SK-N-SH treated with all-trans-retinoic acid at 6 μM for 48 hours (cell line): ENCODE measurements around the gene RTN4R.

ENCODE experiments used
- ARNTL ChIP-seq: fragments of 450-650 bp; formaldehyde crosslinking; IDR thresholded peaks from 2 replicates; pipeline ENCODE4 v1.5.0; 2020; ENCODE audit warnings: low read depth, mild to moderate bottlenecking, moderate library complexity, borderline replicate concordance
- CSDC2 ChIP-seq: fragments of 250-450 bp; sonication (Bioruptor Pico); IDR thresholded peaks from 2 replicates; pipeline ENCODE4 v1.5.0; 2020; ENCODE audit warnings: mild to moderate bottlenecking, moderate library complexity
- ESRRG ChIP-seq: fragments of 250-450 bp; sonication (Bioruptor Pico); IDR thresholded peaks from 2 replicates; pipeline ENCODE4 v1.6.1; 2021; ENCODE audit warnings: mild to moderate bottlenecking
- ISL1 ChIP-seq: fragments of 250-450 bp; sonication (Bioruptor Pico); IDR thresholded peaks from 2 replicates; pipeline ENCODE4 v2.1.2; 2022; ENCODE audit warnings: mild to moderate bottlenecking, moderate library complexity
- OSR1 ChIP-seq: fragments of 250-450 bp; sonication (Bioruptor Pico); IDR thresholded peaks from 2 replicates; pipeline ENCODE4 v1.8.0; 2022; ENCODE audit warnings: moderate library complexity, mild to moderate bottlenecking, inconsistent platforms
- PPARA ChIP-seq: fragments of 250-450 bp; sonication (Bioruptor Pico); IDR thresholded peaks from 2 replicates; pipeline ENCODE4 v1.5.0; 2020; ENCODE audit warnings: mild to moderate bottlenecking, borderline replicate concordance
- TOX ChIP-seq: fragments of 250-450 bp; sonication (Bioruptor Pico); IDR thresholded peaks from 2 replicates; pipeline ENCODE4 v1.8.0; 2021; ENCODE audit warnings: mild to moderate bottlenecking, moderate library complexity, borderline replicate concordance
- ZFP3 ChIP-seq: fragments of 250-450 bp; sonication (Bioruptor Pico); IDR thresholded peaks from 2 replicates; pipeline ENCODE4 v1.5.0; 2020; ENCODE audit warnings: mild to moderate bottlenecking, moderate library complexity
- ZFP30 ChIP-seq: fragments of 450-650 bp; formaldehyde crosslinking; IDR thresholded peaks from 2 replicates; pipeline ENCODE4 v1.5.0; 2022; ENCODE audit warnings: mild to moderate bottlenecking, moderate library complexity
- ZNF565 ChIP-seq: fragments of 450-650 bp; formaldehyde crosslinking; conservative IDR thresholded peaks from 2 replicates; pipeline ENCODE4 v1.5.0; 2020; ENCODE audit warnings: low read depth, mild to moderate bottlenecking, moderate library complexity
- ZNF70 ChIP-seq: fragments of 450-650 bp; formaldehyde crosslinking; IDR thresholded peaks from 2 replicates; pipeline ENCODE4 v1.5.0; 2020; ENCODE audit warnings: mild to moderate bottlenecking, moderate library complexity
- ZNF8 ChIP-seq: fragments of 450-650 bp; formaldehyde crosslinking; IDR thresholded peaks from 2 replicates; pipeline ENCODE4 v1.5.0; 2020; ENCODE audit warnings: mild to moderate bottlenecking, moderate library complexity
- TF ChIP-seq, protein P1 (sequence below): fragments of 250-450 bp; sonication (Bioruptor Pico); IDR thresholded peaks from 2 replicates; pipeline ENCODE4 v1.8.0; 2020; ENCODE audit warnings: mild to moderate bottlenecking, moderate library complexity, borderline replicate concordance

DNA sequence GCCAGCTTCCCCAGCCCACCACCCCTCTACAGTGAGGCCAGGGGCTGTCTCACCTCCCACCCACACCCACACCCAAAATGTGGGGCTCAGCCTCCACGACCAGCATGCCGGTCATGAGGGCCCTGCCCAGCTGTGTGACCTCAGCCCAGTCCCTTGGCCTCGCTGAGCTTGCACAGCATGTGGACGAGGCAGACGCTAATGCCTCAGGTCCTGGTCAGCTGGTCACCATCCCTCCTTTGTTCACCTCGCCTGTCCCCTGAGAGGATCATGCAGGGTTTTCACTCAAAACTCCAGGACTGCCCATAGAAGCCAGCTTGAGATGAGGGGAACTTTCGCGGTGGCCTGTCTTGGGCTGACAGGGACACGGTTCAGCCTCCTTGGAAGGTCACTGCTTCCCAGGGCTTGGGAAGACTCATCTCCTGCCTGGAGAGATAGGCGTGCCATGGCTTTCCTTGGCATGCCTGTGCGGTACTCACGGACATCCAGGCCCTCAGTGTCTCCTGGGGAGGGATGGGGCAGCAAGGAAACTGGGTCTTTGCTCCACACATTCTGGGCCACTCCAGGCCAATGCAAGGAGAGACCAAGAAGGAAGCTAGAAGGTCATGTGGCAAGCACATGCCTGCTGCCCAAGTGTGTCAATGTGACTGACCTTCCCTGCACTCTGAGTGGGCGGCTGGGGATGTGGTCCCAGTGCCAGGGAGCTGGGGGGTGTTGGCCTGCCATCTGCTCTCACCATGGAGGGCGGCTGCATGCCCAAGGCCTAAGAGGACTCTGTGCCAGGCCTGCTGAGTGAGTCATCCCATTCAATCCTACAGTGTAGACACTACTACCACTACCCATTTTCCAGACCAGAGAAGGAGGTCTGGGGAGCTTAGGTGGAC is 3.2 kb upstream of the RTN4R start:
- TF ChIP-seq TOX (CRISPR knock-in tag) (no peak), ZFP30 (CRISPR knock-in tag) (no peak), OSR1 (no peak), CSDC2 (CRISPR knock-in tag) (no peak), ARNTL (CRISPR knock-in tag) (no peak), ZNF70 (CRISPR knock-in tag) (no peak), PPARA (CRISPR knock-in tag) (no peak), ZNF565 (CRISPR knock-in tag) (no peak), ZFP3 (CRISPR knock-in tag) (no peak), ISL1 (CRISPR knock-in tag) (no peak), ESRRG (CRISPR knock-in tag) (no peak), ZNF8 (CRISPR knock-in tag) (no peak)
- TF ChIP-seq, protein P1, sequence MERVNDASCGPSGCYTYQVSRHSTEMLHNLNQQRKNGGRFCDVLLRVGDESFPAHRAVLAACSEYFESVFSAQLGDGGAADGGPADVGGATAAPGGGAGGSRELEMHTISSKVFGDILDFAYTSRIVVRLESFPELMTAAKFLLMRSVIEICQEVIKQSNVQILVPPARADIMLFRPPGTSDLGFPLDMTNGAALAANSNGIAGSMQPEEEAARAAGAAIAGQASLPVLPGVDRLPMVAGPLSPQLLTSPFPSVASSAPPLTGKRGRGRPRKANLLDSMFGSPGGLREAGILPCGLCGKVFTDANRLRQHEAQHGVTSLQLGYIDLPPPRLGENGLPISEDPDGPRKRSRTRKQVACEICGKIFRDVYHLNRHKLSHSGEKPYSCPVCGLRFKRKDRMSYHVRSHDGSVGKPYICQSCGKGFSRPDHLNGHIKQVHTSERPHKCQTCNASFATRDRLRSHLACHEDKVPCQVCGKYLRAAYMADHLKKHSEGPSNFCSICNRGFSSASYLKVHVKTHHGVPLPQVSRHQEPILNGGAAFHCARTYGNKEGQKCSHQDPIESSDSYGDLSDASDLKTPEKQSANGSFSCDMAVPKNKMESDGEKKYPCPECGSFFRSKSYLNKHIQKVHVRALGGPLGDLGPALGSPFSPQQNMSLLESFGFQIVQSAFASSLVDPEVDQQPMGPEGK (CRISPR knock-in tag) = no peak
